Measurements from ENCODE around the gene ZFP30. TPM values are rescaled to one million over a fixed set of nuclear protein-coding genes. Genes with fewer than 3 reads are reported as not detected.

Gene ZFP30
- total and polyA plus RNA-seq, 2 experiments from 2014 or later: 4.3 to 19.3 TPM

GRCh38 chr19:37594982-37595382 is 60.3 kb downstream of the ZFP30 start:
- Histone ChIP-seq H3K4me3 (peak overlapping the region; percentile 92), H3K36me3 (ENCODE audit: low read depth) (0 out of 2 replicates have a peak, but pooled peaks cover 6% of the 10 kb centered on the region), H4K20me1 (ENCODE audit: insufficient read depth) (no peaks in the 10 kb centered on the region), H3K4me2 (ENCODE audit: unreplicated experiment) (peak overlapping the region; percentile 98), H2AFZ (peak overlapping the region; percentile 97), H3F3A (ENCODE audit: insufficient read depth) (0 out of 2 replicates have a peak, but pooled peaks cover 12% of the 10 kb centered on the region), H3K9me2 (ENCODE audit: insufficient read depth) (no peaks in the 10 kb centered on the region), H3K27ac (peak overlapping the region; percentile 84), H3K4me1 (ENCODE audit: insufficient read depth) (peaks cover 4% of the 10 kb centered on the region; the same call in 1 of the 2 replicates), H3K9ac (peak overlapping the region; percentile 87), H3K79me2 (ENCODE audit: insufficient read depth) (0 out of 2 replicates have a peak, but pooled peaks cover 5% of the 10 kb centered on the region), H3K9me3 (ENCODE audit: low read depth) (no peaks in the 10 kb centered on the region), H3K27me3 (replicated peaks; ENCODE audit: insufficient read depth) (no peaks in the 10 kb centered on the region)
- WGBS, 2 experiments (ENCODE audit: low coverage in 1 of 2, low lambda C conversion rate in 2 of 2, missing lambda C conversion rate in 2 of 2): 1% methylated on average over 20 of the region's 20 CpGs
- DNase-seq: peak; percentile 80
- in situ Hi-C loops (cut with MboI): no loop called here
- TF ChIP-seq EZH2 (IDR thresholded peaks at IDR 0.05; ENCODE audit: insufficient read depth, poor library complexity, severe bottlenecking) (no peak), EZH2phosphoT487 (IDR thresholded peaks at IDR 0.05; ENCODE audit: insufficient read depth, low read depth) (no peak)

- no peaks in the 10 kb centered on the region for H4K20me1 ChIP-seq (ENCODE audit: insufficient read depth)
- TF ChIP-seq EZH2phosphoT487 (IDR thresholded peaks at IDR 0.05; ENCODE audit: insufficient read depth, low read depth) (no peak), EZH2 (IDR thresholded peaks at IDR 0.05; ENCODE audit: insufficient read depth, poor library complexity, severe bottlenecking) (no peak)
- peak within 1 kb of the TSS; percentile 98 for H3K4me2 ChIP-seq (ENCODE audit: unreplicated experiment)
- no peaks in the 10 kb centered on the region for H3K27me3 ChIP-seq (replicated peaks; ENCODE audit: insufficient read depth)
- peak within 1 kb of the TSS; percentile 97 for H2AFZ ChIP-seq
- H3K9me3 ChIP-seq (ENCODE audit: low read depth): no peaks in the 10 kb centered on the region
- peak; percentile 99 for DNase-seq
- H3K9me2 ChIP-seq (ENCODE audit: insufficient read depth): no peaks in the 10 kb centered on the region
- H3K4me3 ChIP-seq: peak within 1 kb of the TSS; percentile 92
- WGBS, 2 experiments (ENCODE audit: low coverage in 1 of 2, low lambda C conversion rate in 2 of 2, missing lambda C conversion rate in 2 of 2): 1 to 2% methylated on average over 52 to 53 of the region's 53 CpGs
- 0 out of 2 replicates have a peak, but pooled peaks cover 12% of the 10 kb centered on the region for H3F3A ChIP-seq (ENCODE audit: insufficient read depth)
- H3K9ac ChIP-seq: peak within 1 kb of the TSS; percentile 87
- H3K79me2 ChIP-seq (ENCODE audit: insufficient read depth): 0 out of 2 replicates have a peak, but pooled peaks cover 5% of the 10 kb centered on the region
- H3K36me3 ChIP-seq (ENCODE audit: low read depth): 0 out of 2 replicates have a peak, but pooled peaks cover under 1% of the 10 kb centered on the region
- H3K27ac ChIP-seq: peak within 1 kb of the TSS; percentile 84
- H3K4me1 ChIP-seq (ENCODE audit: insufficient read depth): peaks cover 4% of the 10 kb centered on the region; the same call in 1 of the 2 replicates
- in situ Hi-C loops (cut with MboI): no loop called here
These were observed 60.8 kb downstream of the ZFP30 start, which contains the start of the genes ZNF540 and ZNF571 for GRCh38 chr19:37594304-37594981. ZNF540 (plus strand) TSS chr19:37594876; CDS start chr19:37598448, 3,572 bp downstream. ZNF571 (minus strand) TSS chr19:37594792; CDS start chr19:37586676, 8,116 bp downstream.

- H3K9ac ChIP-seq: peak overlapping the region; percentile 87
- H3K4me1 ChIP-seq (ENCODE audit: insufficient read depth): peaks cover 4% of the 10 kb centered on the region; the same call in 1 of the 2 replicates
- no peak for TF ChIP-seq EZH2 (IDR thresholded peaks at IDR 0.05; ENCODE audit: insufficient read depth, poor library complexity, severe bottlenecking)
- in situ Hi-C loops (cut with MboI): no loop called here
- H3K36me3 ChIP-seq (ENCODE audit: low read depth): no peaks in the 10 kb centered on the region
- H3F3A ChIP-seq (ENCODE audit: insufficient read depth): 0 out of 2 replicates have a peak, but pooled peaks cover 12% of the 10 kb centered on the region
- H3K9me2 ChIP-seq (ENCODE audit: insufficient read depth): no peaks in the 10 kb centered on the region
- no peak for DNase-seq
- WGBS, 2 experiments (ENCODE audit: low coverage in 1 of 2, low lambda C conversion rate in 2 of 2, missing lambda C conversion rate in 2 of 2): 18 to 19% methylated on average over 9 of the region's 9 CpGs
- H3K27ac ChIP-seq: peak overlapping the region; percentile 84
- peak overlapping the region; percentile 98 for H3K4me2 ChIP-seq (ENCODE audit: unreplicated experiment)
- peak overlapping the region; percentile 97 for H2AFZ ChIP-seq
- no peaks in the 10 kb centered on the region for H3K9me3 ChIP-seq (ENCODE audit: low read depth)
- H3K79me2 ChIP-seq (ENCODE audit: insufficient read depth): 0 out of 2 replicates have a peak, but pooled peaks cover 5% of the 10 kb centered on the region
- no peaks in the 10 kb centered on the region for H3K27me3 ChIP-seq (replicated peaks; ENCODE audit: insufficient read depth)
- no peaks in the 10 kb centered on the region for H4K20me1 ChIP-seq (ENCODE audit: insufficient read depth)
- peak overlapping the region; percentile 92 for H3K4me3 ChIP-seq
These were observed 61.3 kb downstream of the ZFP30 start for GRCh38 chr19:37593996-37594303.

GRCh38 chr19:37583340-37583739 is 71.9 kb downstream of the ZFP30 start:
- H3K4me1 ChIP-seq (ENCODE audit: insufficient read depth): no peaks in the 10 kb centered on the region
- no peaks in the 10 kb centered on the region for H3K27me3 ChIP-seq (replicated peaks; ENCODE audit: insufficient read depth)
- no peak overlapping the region for H2AFZ ChIP-seq
- H3K9me3 ChIP-seq (ENCODE audit: low read depth): peaks cover 3% of the 10 kb centered on the region
- no peaks in the 10 kb centered on the region for H3K79me2 ChIP-seq (ENCODE audit: insufficient read depth)
- H3F3A ChIP-seq (ENCODE audit: insufficient read depth): no peaks in the 10 kb centered on the region
- WGBS, 2 experiments (ENCODE audit: low coverage in 1 of 2, low lambda C conversion rate in 2 of 2, missing lambda C conversion rate in 2 of 2): 50 to 58% methylated on average over 2 of the region's 2 CpGs
- no peaks in the 10 kb centered on the region for H4K20me1 ChIP-seq (ENCODE audit: insufficient read depth)
- H3K4me3 ChIP-seq: no peak overlapping the region
- no peak overlapping the region for H3K27ac ChIP-seq
- TF ChIP-seq EZH2phosphoT487 (IDR thresholded peaks at IDR 0.05; ENCODE audit: insufficient read depth, low read depth) (no peak), EZH2 (IDR thresholded peaks at IDR 0.05; ENCODE audit: insufficient read depth, poor library complexity, severe bottlenecking) (no peak)
- DNase-seq: no peak
- H3K36me3 ChIP-seq (ENCODE audit: low read depth): peaks cover 40% of the 10 kb centered on the region
- in situ Hi-C loops (cut with MboI): no loop called here
- no peak overlapping the region for H3K4me2 ChIP-seq (ENCODE audit: unreplicated experiment)
- H3K9ac ChIP-seq: no peak overlapping the region
- no peaks in the 10 kb centered on the region for H3K9me2 ChIP-seq (ENCODE audit: insufficient read depth)

All from GM23248 (cell line).